Urinary bladder (tissue), 4 donors: Measurements from ENCODE around the gene TRPM3. TPM values are rescaled to one million over a fixed set of nuclear protein-coding genes. Genes with fewer than 3 reads are reported as not detected.
A peak's percentile ranks its signal among the peaks of the same experiment; 100 is the strongest.
"Not testable (repeated sequence)": the region's sequence is repeated elsewhere in the genome, so short reads cannot be mapped to it uniquely, and the experiment has no call there.

Source experiments
- DNase-seq: peaks from one replicate; pipeline ENCODE4 v3.0.0-alpha.2; 2015; ENCODE audit errors: extremely low spot score
- H3K27ac ChIP-seq: one replicate; pipeline ENCODE4 v1.5.1; 2013; ENCODE audit warnings: low read depth, mild to moderate bottlenecking, moderate library complexity
- H3K36me3 ChIP-seq: one replicate; pipeline ENCODE4 v1.6.1; 2013; ENCODE audit warnings: mild to moderate bottlenecking, moderate library complexity; ENCODE audit not compliant: insufficient read depth
- H3K4me1 ChIP-seq: one replicate; pipeline ENCODE4 v1.6.1; 2013; ENCODE audit warnings: mild to moderate bottlenecking, moderate library complexity; ENCODE audit not compliant: insufficient read depth
- H3K4me3 ChIP-seq: one replicate; pipeline ENCODE4 v1.5.1; 2013; ENCODE audit warnings: low read depth, low read length
- WGBS: extraction: QIAGEN DNeasy Blood & Tissue Kit; methylation state at CpG from one replicate; pipeline ENCODE4 v1.1.7; 2013; 5-methylcytosine and 5-hydroxymethylcytosine counted together
- polyA plus RNA-seq: library from polyadenylated mRNA; stranded (reverse); fragments of 200-250 nt; gene quantifications from one replicate; pipeline ENCODE4 v1.2.3, GENCODE V29; 2013
- total RNA-seq: library from RNA; depleted of rRNA; stranded (reverse); fragments of >200 nt; gene quantifications from one replicate; pipeline ENCODE4 v1.2.3, GENCODE V29; 2014
- donor health status: healthy with polysubstance abuse.
- donor health status: healthy.

TRPM3 gene
- total and polyA plus RNA-seq, 2 donors: 0.20 to 14.3 TPM

GRCh38 chr9:70677055-70677735 is 444.2 kb downstream of the TRPM3 start:
- 78% methylated on average over 5 of the region's 5 CpGs for WGBS
- H3K4me1 ChIP-seq: no peaks in the 10 kb centered on the region
- DNase-seq: no peak
- H3K36me3 ChIP-seq: no peaks in the 10 kb centered on the region
- no peak overlapping the region for H3K4me3 ChIP-seq
- H3K27ac ChIP-seq: no peak overlapping the region

DNA sequence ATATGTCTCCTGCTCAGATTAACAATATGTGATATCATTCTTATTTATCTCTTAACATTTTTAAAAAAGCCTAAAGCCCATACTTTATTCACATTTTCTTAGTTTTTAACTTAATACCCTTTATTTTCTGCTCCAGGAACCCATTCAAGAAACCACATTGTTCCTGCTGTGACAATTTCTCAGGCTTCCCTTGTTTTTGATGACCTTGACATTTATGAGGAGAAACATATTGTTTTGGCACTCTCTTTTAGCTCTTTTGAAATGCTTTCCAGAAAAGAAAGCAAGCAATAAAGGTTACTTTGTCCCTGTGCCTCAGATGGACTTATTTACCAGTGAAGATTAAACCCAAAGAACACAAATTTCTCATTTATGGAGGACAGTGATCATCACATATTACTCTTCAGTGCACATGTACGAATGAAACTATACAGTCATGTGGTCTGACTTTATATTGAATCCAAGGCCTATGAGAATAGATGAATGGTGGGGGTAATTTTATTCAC is 445.5 kb downstream of the TRPM3 start:
- WGBS: 73% methylated on average over 1 of the region's 1 CpG
- H3K27ac ChIP-seq: no peak overlapping the region
- DNase-seq: no peak
- no peaks in the 10 kb centered on the region for H3K36me3 ChIP-seq
- no peaks in the 10 kb centered on the region for H3K4me1 ChIP-seq
- H3K4me3 ChIP-seq: no peak overlapping the region

- no peak for DNase-seq
- Histone ChIP-seq H3K36me3 (no peaks in the 10 kb centered on the region), H3K4me1 (no peaks in the 10 kb centered on the region), H3K4me3 (no peak overlapping the region), H3K27ac (no peak overlapping the region)
- 88% methylated on average over 1 of the region's 1 CpG for WGBS
Measured at GRCh38 chr9:70673844-70674243, 447.6 kb downstream of the TRPM3 start.

DNA sequence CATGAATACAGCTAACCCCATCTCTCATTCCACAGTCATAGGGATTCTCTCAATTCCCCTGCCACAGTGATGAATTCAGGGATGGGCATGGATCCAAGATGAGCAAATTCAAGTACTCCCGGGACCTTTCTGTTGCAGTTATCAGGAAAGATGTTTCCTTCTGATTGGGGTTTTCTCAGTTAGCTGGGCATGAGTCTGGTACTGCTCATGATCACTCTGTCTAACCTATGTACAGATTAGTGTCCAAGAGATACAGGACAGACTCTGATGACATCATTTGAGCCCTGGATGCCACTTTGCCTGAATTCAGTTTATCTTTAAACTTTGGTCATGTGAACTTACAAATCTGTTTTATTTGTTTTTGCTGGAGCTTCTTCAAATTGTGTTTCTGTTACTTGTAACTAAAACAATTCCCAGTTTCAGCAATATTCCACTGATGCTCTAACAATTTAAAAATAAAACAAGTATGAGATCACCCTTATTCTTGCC is 449.2 kb downstream of the TRPM3 start:
- 23% methylated on average over 1 of the region's 1 CpG for WGBS
- no peaks in the 10 kb centered on the region for H3K4me1 ChIP-seq
- H3K27ac ChIP-seq: no peak overlapping the region
- H3K4me3 ChIP-seq: no peak overlapping the region
- H3K36me3 ChIP-seq: no peaks in the 10 kb centered on the region
- peak; percentile 26 for DNase-seq

DNA sequence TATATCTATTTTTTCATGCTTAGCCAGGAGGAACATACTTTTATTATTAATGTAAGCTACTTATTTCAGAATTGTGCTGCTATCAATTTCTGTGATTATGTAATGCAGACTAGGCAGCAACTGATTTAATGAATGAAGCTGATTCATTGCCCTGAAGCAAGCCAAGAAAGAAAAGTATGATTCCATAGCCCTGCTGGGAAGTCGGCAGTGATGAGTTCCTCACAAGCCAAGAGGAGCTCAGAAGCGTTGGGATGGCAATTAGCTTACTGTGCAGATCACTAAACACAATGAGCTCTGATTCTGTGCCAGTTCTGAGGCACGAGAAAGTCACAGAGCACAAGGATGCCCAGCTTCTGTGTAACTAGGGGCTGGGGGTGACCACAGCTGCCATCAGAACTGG is 452.7 kb downstream of the TRPM3 start:
- no peak for DNase-seq
- WGBS: 65% methylated on average over 3 of the region's 3 CpGs
- no peak overlapping the region for H3K27ac ChIP-seq
- no peaks in the 10 kb centered on the region for H3K36me3 ChIP-seq
- no peaks in the 10 kb centered on the region for H3K4me1 ChIP-seq
- H3K4me3 ChIP-seq: no peak overlapping the region

DNA sequence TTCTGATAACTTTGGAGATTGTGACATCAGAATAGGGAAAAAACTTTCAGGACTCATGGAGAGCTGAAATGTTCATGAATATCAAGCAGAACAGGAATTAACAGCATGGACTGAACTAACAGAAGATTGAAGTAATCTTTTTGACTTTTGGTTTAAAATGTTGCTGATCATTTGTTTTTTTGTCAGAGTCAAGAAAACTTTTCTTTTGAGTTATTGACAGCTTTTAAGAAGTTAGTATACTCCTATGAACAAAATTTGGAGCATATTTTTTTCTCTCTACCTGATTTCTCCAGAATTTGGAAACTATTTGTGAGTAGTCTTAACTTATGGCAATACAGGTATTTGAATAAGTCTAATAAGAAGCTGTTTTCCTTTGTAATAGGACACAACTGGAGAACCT is 462.7 kb downstream of the TRPM3 start:
- no peak for DNase-seq
- Histone ChIP-seq H3K4me3 (no peak overlapping the region), H3K27ac (no peak overlapping the region), H3K36me3 (no peaks in the 10 kb centered on the region), H3K4me1 (no peaks in the 10 kb centered on the region)

DNA sequence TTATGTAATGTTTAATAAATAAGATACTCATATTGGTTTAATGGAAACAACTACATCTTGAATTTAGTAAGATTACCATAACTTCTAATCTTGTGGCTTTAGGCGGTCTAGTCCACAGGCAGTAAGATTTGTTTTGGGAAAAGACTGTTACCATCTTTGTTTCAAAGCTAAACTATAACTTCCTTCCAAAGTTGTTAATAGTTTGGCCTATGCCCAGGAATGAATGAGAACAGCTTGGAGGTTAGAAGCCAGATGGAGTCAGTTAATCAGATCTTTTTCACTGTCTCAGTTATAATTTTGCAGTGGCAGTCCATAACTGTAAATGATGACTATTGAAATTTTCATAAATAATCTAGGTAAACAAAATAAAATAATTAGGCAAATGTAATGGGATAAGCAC is 465.1 kb downstream of the TRPM3 start:
- 61% methylated on average over 1 of the region's 1 CpG for WGBS
- Histone ChIP-seq H3K4me1 (no peaks in the 10 kb centered on the region), H3K4me3 (no peak overlapping the region), H3K36me3 (no peaks in the 10 kb centered on the region), H3K27ac (no peak overlapping the region)
- no peak for DNase-seq

DNA sequence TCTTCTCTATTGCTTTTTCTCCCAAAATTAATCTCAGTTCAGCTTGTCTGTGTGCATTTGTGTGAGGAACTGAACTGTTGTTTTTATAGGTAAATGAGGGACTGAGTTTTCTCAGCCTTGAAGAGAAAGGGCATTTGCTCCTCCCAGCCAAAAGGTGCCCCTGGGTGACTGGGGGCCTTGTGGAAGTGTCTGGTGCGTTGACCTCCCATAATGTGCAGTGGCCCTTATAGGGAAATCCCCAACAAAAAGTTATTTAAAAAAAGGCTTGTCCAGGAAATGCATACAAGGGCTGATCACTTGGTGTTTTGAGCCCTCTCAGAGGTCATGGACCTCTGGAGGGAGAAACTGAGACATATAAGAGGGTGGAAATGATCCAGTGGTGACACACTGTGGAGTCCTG is 467.3 kb downstream of the TRPM3 start:
- no peak for DNase-seq
- Histone ChIP-seq H3K27ac (no peak overlapping the region), H3K4me1 (no peaks in the 10 kb centered on the region), H3K36me3 (no peaks in the 10 kb centered on the region), H3K4me3 (no peak overlapping the region)
- WGBS: 72% methylated on average over 1 of the region's 1 CpG

GRCh38 chr9:70644627-70645026 is 476.8 kb downstream of the TRPM3 start:
- not testable (repeated sequence) for H3K36me3 ChIP-seq, H3K4me1 ChIP-seq, H3K27ac ChIP-seq, H3K4me3 ChIP-seq, DNase-seq

DNA sequence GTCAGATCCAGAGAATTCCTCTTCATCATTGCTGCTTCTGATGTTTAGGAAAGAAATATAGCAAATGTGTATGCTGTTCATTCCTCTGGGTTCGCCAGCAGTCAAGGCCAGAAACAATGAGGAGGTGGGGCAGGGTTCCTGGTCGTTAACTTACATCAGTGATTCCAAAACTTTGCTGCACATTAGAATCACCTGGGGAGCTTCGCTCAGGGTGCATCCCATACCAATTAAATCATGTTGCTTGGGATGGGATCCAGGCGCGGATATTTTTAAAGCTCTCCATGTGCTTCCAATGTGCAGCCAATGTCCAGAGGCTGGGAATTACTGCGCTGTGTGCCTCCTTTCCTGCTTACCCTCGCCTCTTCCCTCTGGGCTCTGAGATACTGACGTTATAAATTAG is 479.1 kb downstream of the TRPM3 start:
- Histone ChIP-seq H3K4me3 (no peak overlapping the region), H3K36me3 (no peaks in the 10 kb centered on the region), H3K4me1 (no peaks in the 10 kb centered on the region), H3K27ac (no peak overlapping the region)
- DNase-seq: no peak
- WGBS: 88% methylated on average over 8 of the region's 8 CpGs

DNA sequence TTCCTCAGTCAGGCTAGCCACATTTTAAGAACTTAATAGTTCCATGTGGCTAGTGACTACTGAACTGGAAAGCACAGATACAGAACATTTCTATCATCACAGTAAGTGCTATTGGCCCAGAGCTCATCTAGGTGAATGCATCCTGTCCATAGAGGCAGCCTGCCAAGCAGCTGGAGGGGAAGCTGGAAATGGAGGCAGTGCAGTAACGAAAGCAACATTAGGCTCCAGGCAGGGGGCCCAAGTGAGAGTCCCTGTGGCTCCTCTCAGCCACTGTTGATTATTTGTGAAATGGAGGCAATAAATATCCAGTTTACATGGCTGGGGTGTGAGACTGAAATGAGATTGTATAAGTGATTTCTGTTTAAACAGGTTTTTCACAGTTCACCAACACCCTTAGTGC is 479.8 kb downstream of the TRPM3 start:
- WGBS: 43% methylated on average over 1 of the region's 1 CpG
- Histone ChIP-seq H3K27ac (no peak overlapping the region), H3K4me3 (no peak overlapping the region), H3K36me3 (no peaks in the 10 kb centered on the region), H3K4me1 (no peaks in the 10 kb centered on the region)
- no peak for DNase-seq

- Histone ChIP-seq H3K36me3 (no peaks in the 10 kb centered on the region), H3K4me3 (no peak overlapping the region), H3K27ac (no peak overlapping the region), H3K4me1 (no peaks in the 10 kb centered on the region)
- DNase-seq: no peak
- 81% methylated on average over 4 of the region's 4 CpGs for WGBS
Measured at GRCh38 chr9:70641031-70641430, 480.4 kb downstream of the TRPM3 start.

DNA sequence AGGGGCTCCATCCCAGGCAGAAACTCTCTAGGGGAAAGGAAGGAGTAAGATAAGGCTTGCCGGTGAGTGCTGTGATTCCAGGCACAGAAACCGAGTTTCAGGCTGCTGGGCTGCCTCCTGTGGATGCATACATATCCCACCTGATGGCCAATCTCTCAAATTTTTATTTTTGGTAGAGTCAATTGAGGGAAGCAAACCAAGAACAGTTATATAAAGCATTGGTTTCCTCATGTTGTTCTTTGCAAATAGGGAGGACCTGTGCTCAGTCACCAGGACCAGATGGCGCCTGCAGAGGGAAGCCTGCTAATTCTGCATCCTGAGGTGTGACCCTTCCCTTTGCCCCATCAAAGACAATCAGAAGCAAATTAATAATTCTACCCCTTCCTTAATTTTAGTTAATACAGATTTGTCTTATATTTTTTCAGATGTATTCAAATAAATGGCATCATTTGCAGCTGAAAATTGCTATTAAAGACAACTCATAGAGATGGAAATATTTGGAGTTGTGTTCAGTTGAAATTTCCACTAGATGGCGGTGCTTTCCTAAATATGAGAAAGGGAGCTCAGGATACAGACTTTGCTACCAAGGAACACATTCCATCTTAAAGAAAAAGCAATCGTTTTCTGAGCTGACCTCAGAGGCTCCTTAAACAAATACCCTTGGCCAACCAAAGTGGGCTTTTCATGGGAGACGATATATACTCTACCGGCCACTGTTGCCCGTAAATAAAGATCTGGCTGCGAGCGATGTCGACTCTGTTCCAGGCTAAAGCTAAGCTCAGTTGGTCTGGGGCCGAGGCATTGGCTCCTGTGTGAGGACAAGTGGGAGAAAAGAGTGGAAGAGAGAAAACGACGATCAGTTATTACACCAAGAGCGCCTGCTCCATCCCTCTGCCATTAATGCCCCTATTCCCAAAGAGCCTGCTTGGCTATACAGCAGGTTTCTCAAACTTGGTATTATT is 481.3 kb downstream of the TRPM3 start:
- Histone ChIP-seq H3K4me1 (no peaks in the 10 kb centered on the region), H3K4me3 (no peak overlapping the region), H3K36me3 (no peaks in the 10 kb centered on the region), H3K27ac (no peak overlapping the region)
- 39% methylated on average over 15 of the region's 15 CpGs for WGBS
- DNase-seq: peak; percentile 52

GRCh38 chr9:70635790-70636189 is 485.6 kb downstream of the TRPM3 start:
- WGBS: 72% methylated on average over 3 of the region's 3 CpGs
- Histone ChIP-seq H3K27ac (no peak overlapping the region), H3K4me3 (no peak overlapping the region), H3K36me3 (no peaks in the 10 kb centered on the region), H3K4me1 (peaks cover 1% of the 10 kb centered on the region)
- DNase-seq: no peak
